ENCODE measurements around the gene TTC33.
"Not testable (repeated sequence)": the region's sequence is repeated elsewhere in the genome, so short reads cannot be mapped to it uniquely, and the experiment has no call there.

The TTC33 gene

GRCh38 chr5:40735609-40736008 lies 20.2 kb downstream of the TTC33 start:
- Histone ChIP-seq H3K9me3 (ENCODE audit: insufficient read depth, low read length) (no peaks in the 10 kb centered on the region), H3K9ac (ENCODE audit: insufficient read length, low read depth) (no peak overlapping the region), H3K4me1 (ENCODE audit: insufficient read depth, insufficient read length) (no peaks in the 10 kb centered on the region), H3K4me3 (ENCODE audit: insufficient read length, low read depth) (no peak overlapping the region), H3K27me3 (ENCODE audit: insufficient read depth, insufficient read length) (no peaks in the 10 kb centered on the region), H3K36me3 (ENCODE audit: insufficient read depth, insufficient read length, low read length) (no peaks in the 10 kb centered on the region)
- TF ChIP-seq SUZ12 (IDR thresholded peaks at IDR 0.05; ENCODE audit: extremely low read depth, insufficient read depth, insufficient read length) = no peak
- no peak for TF ChIP-seq ZNF274 (IDR thresholded peaks at IDR 0.05; ENCODE audit: low read depth, low read length)
- TF ChIP-seq YY1 (IDR thresholded peaks at IDR 0.05; ENCODE audit: insufficient read depth, insufficient read length) = no peak
- DNase-seq (ENCODE audit: low read depth, low spot score) = no peak

DNA sequence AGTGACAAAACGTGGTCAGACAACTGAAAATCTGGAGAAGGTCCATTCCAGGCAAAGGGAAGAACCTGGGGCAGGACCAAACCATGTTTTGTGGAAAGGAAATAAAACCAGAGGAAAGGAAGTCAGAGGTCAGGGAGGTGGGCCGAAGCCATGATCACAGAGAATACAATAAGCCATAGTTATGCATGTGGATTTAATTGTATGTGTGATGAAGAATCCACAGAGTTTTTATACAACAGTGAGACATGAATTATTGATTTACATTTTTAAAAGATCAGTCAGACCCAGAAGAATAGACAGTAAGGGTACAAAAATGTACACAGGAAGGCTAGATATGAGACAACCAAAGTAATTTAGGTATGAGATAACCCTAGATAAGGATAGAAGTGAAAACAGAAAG lies 20.8 kb downstream of the TTC33 start:
- H3K4me3 ChIP-seq (ENCODE audit: insufficient read length, low read depth) = no peak overlapping the region
- H3K9ac ChIP-seq (ENCODE audit: insufficient read length, low read depth) = no peak overlapping the region
- no peaks in the 10 kb centered on the region for H3K4me1 ChIP-seq (ENCODE audit: insufficient read depth, insufficient read length)
- no peaks in the 10 kb centered on the region for H3K27me3 ChIP-seq (ENCODE audit: insufficient read depth, insufficient read length)
- TF ChIP-seq YY1 (IDR thresholded peaks at IDR 0.05; ENCODE audit: insufficient read depth, insufficient read length) (no peak), SUZ12 (IDR thresholded peaks at IDR 0.05; ENCODE audit: extremely low read depth, insufficient read depth, insufficient read length) (no peak), ZNF274 (IDR thresholded peaks at IDR 0.05; ENCODE audit: low read depth, low read length) (no peak)
- H3K9me3 ChIP-seq (ENCODE audit: insufficient read depth, low read length) = no peaks in the 10 kb centered on the region
- H3K36me3 ChIP-seq (ENCODE audit: insufficient read depth, insufficient read length, low read length) = no peaks in the 10 kb centered on the region
- DNase-seq (ENCODE audit: low read depth, low spot score) = no peak

GRCh38 chr5:40733879-40734563 lies 21.7 kb downstream of the TTC33 start:
- no peaks in the 10 kb centered on the region for H3K4me1 ChIP-seq (ENCODE audit: insufficient read depth, insufficient read length)
- H3K9ac ChIP-seq (ENCODE audit: insufficient read length, low read depth) = no peak overlapping the region
- H3K9me3 ChIP-seq (ENCODE audit: insufficient read depth, low read length) = no peaks in the 10 kb centered on the region
- H3K4me3 ChIP-seq (ENCODE audit: insufficient read length, low read depth) = no peak overlapping the region
- no peak for TF ChIP-seq ZNF274 (IDR thresholded peaks at IDR 0.05; ENCODE audit: low read depth, low read length)
- no peak for TF ChIP-seq YY1 (IDR thresholded peaks at IDR 0.05; ENCODE audit: insufficient read depth, insufficient read length)
- TF ChIP-seq SUZ12 (IDR thresholded peaks at IDR 0.05; ENCODE audit: extremely low read depth, insufficient read depth, insufficient read length) = no peak
- H3K36me3 ChIP-seq (ENCODE audit: insufficient read depth, insufficient read length, low read length) = no peaks in the 10 kb centered on the region
- H3K27me3 ChIP-seq (ENCODE audit: insufficient read depth, insufficient read length) = no peaks in the 10 kb centered on the region
- DNase-seq (ENCODE audit: low read depth, low spot score) = no peak

- H3K9me3 ChIP-seq (ENCODE audit: insufficient read depth, low read length) = no peaks in the 10 kb centered on the region
- TF ChIP-seq YY1 (IDR thresholded peaks at IDR 0.05; ENCODE audit: insufficient read depth, insufficient read length) = no peak
- no peak for TF ChIP-seq ZNF274 (IDR thresholded peaks at IDR 0.05; ENCODE audit: low read depth, low read length)
- TF ChIP-seq SUZ12 (IDR thresholded peaks at IDR 0.05; ENCODE audit: extremely low read depth, insufficient read depth, insufficient read length) = no peak
- H3K36me3 ChIP-seq (ENCODE audit: insufficient read depth, insufficient read length, low read length) = no peaks in the 10 kb centered on the region
- H3K4me3 ChIP-seq (ENCODE audit: insufficient read length, low read depth) = no peak overlapping the region
- H3K4me1 ChIP-seq (ENCODE audit: insufficient read depth, insufficient read length) = no peaks in the 10 kb centered on the region
- DNase-seq (ENCODE audit: low read depth, low spot score) = no peak
- H3K27me3 ChIP-seq (ENCODE audit: insufficient read depth, insufficient read length) = no peaks in the 10 kb centered on the region
- H3K9ac ChIP-seq (ENCODE audit: insufficient read length, low read depth) = no peak overlapping the region
Measured at GRCh38 chr5:40733434-40733833, 22.3 kb downstream of the TTC33 start.

GRCh38 chr5:40722497-40722911 lies 33.3 kb downstream of the TTC33 start:
- not testable (repeated sequence) for H3K9me3 ChIP-seq (ENCODE audit: insufficient read depth, low read length); H3K9ac ChIP-seq (ENCODE audit: insufficient read length, low read depth); DNase-seq (ENCODE audit: low read depth, low spot score); H3K4me1 ChIP-seq (ENCODE audit: insufficient read depth, insufficient read length); H3K27me3 ChIP-seq (ENCODE audit: insufficient read depth, insufficient read length); H3K36me3 ChIP-seq (ENCODE audit: insufficient read depth, insufficient read length, low read length); H3K4me3 ChIP-seq (ENCODE audit: insufficient read length, low read depth)

GRCh38 chr5:40720069-40720468 lies 35.7 kb downstream of the TTC33 start:
- Histone ChIP-seq H3K27me3 (ENCODE audit: insufficient read depth, insufficient read length) (no peaks in the 10 kb centered on the region), H3K9me3 (ENCODE audit: insufficient read depth, low read length) (peaks cover 5% of the 10 kb centered on the region; the same call in 1 of the 2 replicates), H3K9ac (ENCODE audit: insufficient read length, low read depth) (no peak overlapping the region), H3K4me3 (ENCODE audit: insufficient read length, low read depth) (no peak overlapping the region), H3K4me1 (ENCODE audit: insufficient read depth, insufficient read length) (no peaks in the 10 kb centered on the region), H3K36me3 (ENCODE audit: insufficient read depth, insufficient read length, low read length) (no peaks in the 10 kb centered on the region)
- DNase-seq (ENCODE audit: low read depth, low spot score) = no peak
- no peak for TF ChIP-seq YY1 (IDR thresholded peaks at IDR 0.05; ENCODE audit: insufficient read depth, insufficient read length)
- no peak for TF ChIP-seq ZNF274 (IDR thresholded peaks at IDR 0.05; ENCODE audit: low read depth, low read length)
- TF ChIP-seq SUZ12 (IDR thresholded peaks at IDR 0.05; ENCODE audit: extremely low read depth, insufficient read depth, insufficient read length) = no peak

GRCh38 chr5:40717281-40717680 lies 38.5 kb downstream of the TTC33 start:
- DNase-seq (ENCODE audit: low read depth, low spot score) = no peak
- no peak overlapping the region for H3K4me3 ChIP-seq (ENCODE audit: insufficient read length, low read depth)
- no peaks in the 10 kb centered on the region for H3K27me3 ChIP-seq (ENCODE audit: insufficient read depth, insufficient read length)
- TF ChIP-seq YY1 (IDR thresholded peaks at IDR 0.05; ENCODE audit: insufficient read depth, insufficient read length) (no peak), SUZ12 (IDR thresholded peaks at IDR 0.05; ENCODE audit: extremely low read depth, insufficient read depth, insufficient read length) (no peak), ZNF274 (IDR thresholded peaks at IDR 0.05; ENCODE audit: low read depth, low read length) (no peak)
- no peaks in the 10 kb centered on the region for H3K36me3 ChIP-seq (ENCODE audit: insufficient read depth, insufficient read length, low read length)
- no peak overlapping the region for H3K9ac ChIP-seq (ENCODE audit: insufficient read length, low read depth)
- peaks cover 5% of the 10 kb centered on the region; the same call in 1 of the 2 replicates for H3K9me3 ChIP-seq (ENCODE audit: insufficient read depth, low read length)
- no peaks in the 10 kb centered on the region for H3K4me1 ChIP-seq (ENCODE audit: insufficient read depth, insufficient read length)

Measured in NT2/D1 (cell line).